ENCODE measurements around the gene ZNF215. TPM values are rescaled to one million over a fixed set of nuclear protein-coding genes. Genes with fewer than 3 reads are reported as not detected.

Gene ZNF215
- total RNA-seq, 1 donor from 2014 or later: 4.9 TPM

DNA sequence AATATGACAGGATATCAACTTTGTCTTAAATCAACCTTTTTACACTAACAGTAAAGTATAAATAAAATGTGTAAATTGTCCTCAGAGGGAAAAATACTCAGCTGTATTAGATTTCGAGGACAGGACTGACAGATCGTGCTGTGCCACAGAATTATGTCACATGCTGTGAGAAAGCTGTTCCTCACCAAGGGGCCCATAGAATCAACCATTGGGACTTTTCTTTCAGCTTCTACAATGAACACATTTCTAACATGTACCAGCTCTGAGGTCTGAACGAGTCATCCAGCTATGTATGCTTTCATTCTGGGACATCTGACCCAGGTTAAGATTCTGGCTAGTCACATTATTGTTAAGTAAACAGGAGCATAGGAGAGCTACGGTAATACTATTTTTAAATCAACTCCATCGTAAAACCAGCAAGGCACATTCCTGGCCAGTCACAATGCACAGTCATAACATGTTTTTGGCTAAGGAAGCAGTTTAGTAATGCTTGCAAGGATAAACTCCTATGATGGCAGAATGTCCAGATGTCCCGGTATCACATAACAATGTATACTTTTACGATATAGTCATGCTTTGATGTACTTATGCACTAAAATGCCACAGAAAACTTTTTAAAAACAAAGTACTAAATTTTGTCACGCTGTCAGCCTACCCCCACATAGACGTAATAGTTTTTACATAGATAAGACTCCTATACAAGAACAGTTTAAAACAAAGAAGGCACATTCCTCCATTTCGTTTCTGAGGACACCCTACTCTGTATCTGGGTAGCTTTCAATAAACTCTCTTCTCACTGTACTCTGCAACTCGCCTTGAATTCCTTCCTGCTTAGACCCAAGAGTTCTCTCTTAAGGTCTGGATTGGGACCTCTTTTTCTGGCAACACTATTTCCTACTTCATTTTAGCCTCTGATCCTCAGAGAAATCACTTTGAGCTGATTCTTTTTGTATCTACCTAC, 66.5 kb downstream of the ZNF215 start:
- no peaks in the 10 kb centered on the region for H3K4me1 Mint-ChIP-seq (ENCODE audit: low read depth)
- H3K27ac Mint-ChIP-seq: no peak overlapping the region
- no peaks in the 10 kb centered on the region for H3K36me3 Mint-ChIP-seq (ENCODE audit: insufficient read depth)
- H3K27me3 Mint-ChIP-seq: no peaks in the 10 kb centered on the region
- no peak overlapping the region for H3K4me3 Mint-ChIP-seq (ENCODE audit: low read depth)
- TF ChIP-seq, protein P1, sequence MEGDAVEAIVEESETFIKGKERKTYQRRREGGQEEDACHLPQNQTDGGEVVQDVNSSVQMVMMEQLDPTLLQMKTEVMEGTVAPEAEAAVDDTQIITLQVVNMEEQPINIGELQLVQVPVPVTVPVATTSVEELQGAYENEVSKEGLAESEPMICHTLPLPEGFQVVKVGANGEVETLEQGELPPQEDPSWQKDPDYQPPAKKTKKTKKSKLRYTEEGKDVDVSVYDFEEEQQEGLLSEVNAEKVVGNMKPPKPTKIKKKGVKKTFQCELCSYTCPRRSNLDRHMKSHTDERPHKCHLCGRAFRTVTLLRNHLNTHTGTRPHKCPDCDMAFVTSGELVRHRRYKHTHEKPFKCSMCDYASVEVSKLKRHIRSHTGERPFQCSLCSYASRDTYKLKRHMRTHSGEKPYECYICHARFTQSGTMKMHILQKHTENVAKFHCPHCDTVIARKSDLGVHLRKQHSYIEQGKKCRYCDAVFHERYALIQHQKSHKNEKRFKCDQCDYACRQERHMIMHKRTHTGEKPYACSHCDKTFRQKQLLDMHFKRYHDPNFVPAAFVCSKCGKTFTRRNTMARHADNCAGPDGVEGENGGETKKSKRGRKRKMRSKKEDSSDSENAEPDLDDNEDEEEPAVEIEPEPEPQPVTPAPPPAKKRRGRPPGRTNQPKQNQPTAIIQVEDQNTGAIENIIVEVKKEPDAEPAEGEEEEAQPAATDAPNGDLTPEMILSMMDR (IDR thresholded peaks at IDR 0.05; ENCODE audit: unreplicated experiment): no peak
- no peak for DNase-seq (ENCODE audit: low spot score, unreplicated experiment)
- no peaks in the 10 kb centered on the region for H3K9me3 Mint-ChIP-seq (ENCODE audit: low read depth)

DNA sequence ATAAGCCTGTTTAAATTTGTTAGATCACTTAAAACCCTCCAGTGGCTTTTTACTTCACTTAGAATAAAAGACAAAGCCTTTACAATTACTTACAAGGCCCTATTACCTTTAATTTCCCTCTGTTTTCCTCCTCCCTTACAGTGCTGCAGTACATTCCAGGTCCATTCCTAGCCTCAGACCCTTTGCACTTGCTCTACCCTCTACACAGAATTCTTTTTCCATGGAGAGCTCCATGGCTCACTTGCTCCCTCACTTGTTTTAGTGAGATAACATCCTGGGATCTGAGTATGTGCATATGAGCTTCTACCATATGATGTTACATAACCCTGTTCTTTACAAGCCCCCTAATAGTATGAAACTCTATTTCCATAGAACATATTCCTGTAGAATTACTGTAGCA, 69.5 kb downstream of the ZNF215 start:
- TF ChIP-seq, protein P1 (IDR thresholded peaks at IDR 0.05; ENCODE audit: unreplicated experiment): no peak
- Mint-ChIP-seq H3K36me3 (ENCODE audit: insufficient read depth) (peaks cover 7% of the 10 kb centered on the region), H3K27ac (no peak overlapping the region), H3K4me3 (ENCODE audit: low read depth) (no peak overlapping the region), H3K9me3 (ENCODE audit: low read depth) (no peaks in the 10 kb centered on the region), H3K27me3 (no peaks in the 10 kb centered on the region), H3K4me1 (ENCODE audit: low read depth) (no peaks in the 10 kb centered on the region)
- DNase-seq (ENCODE audit: low spot score, unreplicated experiment): no peak

GRCh38 chr11:7004482-7004881, 78.3 kb downstream of the ZNF215 start:
- Mint-ChIP-seq H3K27ac (no peak overlapping the region), H3K4me1 (ENCODE audit: low read depth) (peaks cover under 1% of the 10 kb centered on the region), H3K4me3 (ENCODE audit: low read depth) (no peak overlapping the region), H3K9me3 (ENCODE audit: low read depth) (no peaks in the 10 kb centered on the region), H3K36me3 (ENCODE audit: insufficient read depth) (peaks cover 21% of the 10 kb centered on the region), H3K27me3 (no peaks in the 10 kb centered on the region)
- DNase-seq (ENCODE audit: low spot score, unreplicated experiment): no peak
- TF ChIP-seq, protein P1 (IDR thresholded peaks at IDR 0.05; ENCODE audit: unreplicated experiment): no peak

Other genes starting within 250 kb of the ZNF215 start
- 36.5 and 41.3 TPM in 2 replicates for gene MRPL17, start 243.1 kb upstream of the ZNF215 start, total RNA-seq
- 0.48 and 1.0 TPM in 2 replicates for gene OR2AG2, start 154.4 kb upstream of the ZNF215 start, total RNA-seq
- gene OR2AG1, start 143.4 kb upstream of the ZNF215 start, total RNA-seq: not detected in 2 replicates
- 0.13 and 0.24 TPM in 2 replicates for gene OR6A2, start 126.7 kb upstream of the ZNF215 start, total RNA-seq
- not detected in 2 replicates for gene OR10A5, start 80.7 kb upstream of the ZNF215 start, total RNA-seq
- gene OR10A2, start 63.4 kb upstream of the ZNF215 start, total RNA-seq: not detected in 2 replicates
- gene OR10A4, start 49.8 kb upstream of the ZNF215 start, total RNA-seq: not detected in 2 replicates
- 0.53 TPM in 1 of 2 replicates, not detected in the other for gene OR2D2, start 33.9 kb upstream of the ZNF215 start, total RNA-seq
- not detected in 2 replicates for gene OR2D3, start 5.4 kb upstream of the ZNF215 start, total RNA-seq
- 10.8 and 11.4 TPM in 2 replicates for gene ZNF214, start 93.9 kb downstream of the ZNF215 start, total RNA-seq
- 0.26 and 0.29 TPM in 2 replicates for gene NLRP14, start 94.1 kb downstream of the ZNF215 start, total RNA-seq
- gene RBMXL2, start 162.6 kb downstream of the ZNF215 start, total RNA-seq: 0.14 TPM in 1 of 2 replicates, not detected in the other

Data from progenitor cell of endocrine pancreas (in vitro differentiated cells).